ENCODE data around the gene CLN5.

Gene CLN5

DNA sequence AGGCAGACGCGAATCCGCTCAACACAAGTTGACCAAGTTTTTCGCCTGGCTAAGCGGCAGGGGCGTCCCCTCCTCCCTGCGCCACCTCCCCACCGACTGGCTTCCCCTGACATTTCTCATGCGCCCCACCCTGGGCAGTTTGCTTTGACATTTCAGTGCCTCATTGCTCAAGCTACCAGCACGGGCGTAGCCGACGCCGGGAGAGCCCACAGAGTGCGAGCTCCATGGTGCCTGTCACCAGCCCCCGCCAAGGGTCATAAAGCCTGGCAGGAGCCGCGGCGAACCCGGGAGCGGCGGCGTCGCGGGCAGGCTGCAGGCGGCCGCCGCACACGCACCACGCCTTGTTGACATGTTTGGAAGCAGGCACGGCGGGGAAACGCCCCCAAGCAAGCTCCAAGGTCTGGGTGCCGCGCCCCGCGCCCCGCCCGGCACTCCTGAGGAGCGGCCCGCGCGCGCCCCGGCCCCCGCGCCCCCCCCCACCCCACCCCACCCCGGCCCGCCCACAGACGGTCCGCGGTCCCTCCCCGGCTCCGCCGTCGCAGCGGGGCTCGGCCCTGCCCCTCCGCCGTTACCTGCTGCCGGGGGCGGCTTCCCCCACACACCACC lies 34.5 kb downstream of the CLN5 start:
- H3K27me3 Mint-ChIP-seq = no peaks in the 10 kb centered on the region
- H3K36me3 Mint-ChIP-seq = peaks cover 4% of the 10 kb centered on the region
- peaks cover 65% of the 10 kb centered on the region for H3K4me1 Mint-ChIP-seq
- H3K9me3 Mint-ChIP-seq = no peaks in the 10 kb centered on the region
- H3K4me3 Mint-ChIP-seq = peak overlapping the region; percentile 98
- peak overlapping the region; percentile 95 for H3K27ac Mint-ChIP-seq

DNA sequence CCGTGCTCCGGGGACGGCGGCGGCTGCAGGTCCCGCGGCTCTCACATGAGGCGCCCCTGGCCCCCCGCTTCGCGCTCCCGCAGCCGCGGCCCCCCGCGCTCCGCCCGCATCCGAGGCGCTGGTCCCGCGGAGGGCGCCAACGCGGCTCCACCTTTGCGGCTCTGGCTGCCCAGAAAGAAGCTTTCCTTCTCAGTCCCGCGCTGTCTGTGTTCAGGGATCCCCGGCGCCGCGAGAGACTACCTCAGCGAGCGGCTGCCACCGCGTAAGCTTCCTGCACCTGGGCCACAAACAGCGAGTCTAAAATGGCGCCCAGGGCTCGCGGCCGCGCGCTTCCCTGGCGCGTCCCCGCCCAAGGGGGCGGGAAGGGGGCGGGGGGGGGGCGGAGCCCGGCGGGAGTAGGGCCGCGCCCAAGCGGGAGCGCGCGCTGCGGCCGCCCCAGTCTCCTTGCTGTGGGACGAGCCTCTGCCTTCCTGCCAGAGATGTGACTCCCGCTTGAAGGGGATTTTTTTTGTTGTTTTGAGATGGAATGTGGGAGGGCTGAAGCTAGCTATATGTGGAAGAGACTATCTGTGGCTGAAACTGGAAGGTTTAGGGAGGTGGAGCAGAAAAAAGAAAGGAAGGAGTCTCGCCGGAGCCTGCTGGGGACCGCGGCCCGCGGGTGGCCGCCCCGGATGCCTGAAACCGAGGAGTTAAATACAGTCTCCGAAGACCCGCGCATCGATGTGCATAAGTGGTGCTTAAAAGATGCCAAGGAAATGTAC lies 35.2 kb downstream of the CLN5 start, which contains the start of gene FBXL3:
Gene FBXL3, minus strand, starts transcription at position 299 of the 761 bp plus-strand sequence. CDS start 5,299 bp downstream, outside the sequence.
- H3K36me3 Mint-ChIP-seq = peaks cover 2% of the 10 kb centered on the region
- H3K9me3 Mint-ChIP-seq = no peaks in the 10 kb centered on the region
- H3K4me3 Mint-ChIP-seq = peak within 1 kb of the TSS; percentile 98
- H3K4me1 Mint-ChIP-seq = peaks cover 58% of the 10 kb centered on the region
- H3K27ac Mint-ChIP-seq = peak within 1 kb of the TSS; percentile 97
- H3K27me3 Mint-ChIP-seq = no peaks in the 10 kb centered on the region

DNA sequence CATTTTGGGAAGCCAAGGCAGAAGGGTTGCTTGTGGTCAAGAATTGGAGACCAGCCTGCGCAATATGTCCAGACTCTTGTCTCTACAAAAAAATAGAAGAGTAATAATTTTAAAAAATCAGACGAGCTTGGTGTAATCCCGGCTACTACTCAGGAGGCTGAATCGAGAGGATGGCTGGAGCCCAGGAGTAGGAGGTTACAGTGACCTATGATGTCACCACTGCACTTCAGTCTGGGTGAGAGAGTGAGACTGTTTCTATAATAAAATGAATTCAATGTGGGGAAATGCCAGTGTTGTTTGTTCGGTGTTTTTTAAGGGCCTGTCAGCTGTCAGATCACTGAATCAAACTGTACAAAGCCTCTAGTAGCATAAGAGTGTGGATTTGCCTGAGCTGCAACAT lies 36.3 kb downstream of the CLN5 start:
- peaks cover 47% of the 10 kb centered on the region for H3K4me1 Mint-ChIP-seq
- peak overlapping the region; percentile 68 for H3K27ac Mint-ChIP-seq
- H3K9me3 Mint-ChIP-seq = no peaks in the 10 kb centered on the region
- H3K36me3 Mint-ChIP-seq = peaks cover 2% of the 10 kb centered on the region
- peak overlapping the region; percentile 96 for H3K4me3 Mint-ChIP-seq
- no peaks in the 10 kb centered on the region for H3K27me3 Mint-ChIP-seq

DNA sequence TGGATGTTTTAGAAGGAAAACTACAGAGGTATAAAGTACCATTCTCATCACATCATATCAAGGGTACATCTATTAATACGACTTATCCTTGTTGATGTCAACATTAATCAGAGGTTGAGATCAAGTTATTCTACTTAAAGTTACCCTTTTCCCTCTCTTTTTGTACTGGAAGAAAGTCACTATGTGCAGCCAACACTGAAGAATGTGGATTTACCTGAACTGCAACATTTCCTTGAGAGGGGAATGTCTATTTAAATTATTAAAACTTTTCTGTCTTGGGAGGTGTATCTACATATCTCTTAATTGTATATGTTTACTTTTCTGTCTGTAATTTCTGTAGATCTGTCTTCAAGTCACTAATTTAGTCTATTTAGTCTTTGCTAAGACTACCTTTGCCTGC lies 37.6 kb downstream of the CLN5 start:
- Mint-ChIP-seq H3K27ac (no peak overlapping the region), H3K9me3 (no peaks in the 10 kb centered on the region), H3K4me1 (peaks cover 34% of the 10 kb centered on the region), H3K4me3 (no peak overlapping the region), H3K36me3 (peaks cover 2% of the 10 kb centered on the region), H3K27me3 (no peaks in the 10 kb centered on the region)

DNA sequence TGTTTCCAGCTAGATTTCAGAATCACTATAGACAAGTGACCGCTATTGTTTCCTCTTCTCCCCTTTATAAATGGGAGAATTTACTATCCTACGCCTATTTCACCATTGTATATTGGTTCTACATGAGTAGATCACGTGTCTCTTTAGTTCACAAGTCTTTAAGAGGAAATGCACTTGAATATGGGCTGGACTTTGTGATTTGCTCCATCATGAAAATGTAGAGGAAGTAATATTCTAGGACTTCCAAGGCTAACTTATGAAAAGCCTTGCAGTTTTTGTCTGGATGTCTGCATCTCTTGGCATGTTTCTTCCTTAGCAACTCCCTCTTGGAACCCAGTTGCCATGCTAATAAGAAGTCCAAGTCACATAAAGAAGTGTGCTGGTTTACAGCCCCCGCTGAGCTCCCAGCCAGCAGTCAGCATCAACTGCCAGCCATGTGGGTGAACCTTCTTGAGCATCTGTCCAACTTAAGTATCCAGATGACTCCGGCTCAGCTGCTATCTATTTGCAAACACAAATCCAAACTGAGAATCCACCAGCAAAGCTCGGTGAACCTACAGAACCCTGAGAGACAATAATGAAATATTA lies 39.9 kb downstream of the CLN5 start:
- Mint-ChIP-seq H3K9me3 (no peaks in the 10 kb centered on the region), H3K36me3 (peaks cover 2% of the 10 kb centered on the region), H3K4me3 (no peak overlapping the region), H3K27me3 (no peaks in the 10 kb centered on the region), H3K27ac (no peak overlapping the region), H3K4me1 (peaks cover 16% of the 10 kb centered on the region)

DNA sequence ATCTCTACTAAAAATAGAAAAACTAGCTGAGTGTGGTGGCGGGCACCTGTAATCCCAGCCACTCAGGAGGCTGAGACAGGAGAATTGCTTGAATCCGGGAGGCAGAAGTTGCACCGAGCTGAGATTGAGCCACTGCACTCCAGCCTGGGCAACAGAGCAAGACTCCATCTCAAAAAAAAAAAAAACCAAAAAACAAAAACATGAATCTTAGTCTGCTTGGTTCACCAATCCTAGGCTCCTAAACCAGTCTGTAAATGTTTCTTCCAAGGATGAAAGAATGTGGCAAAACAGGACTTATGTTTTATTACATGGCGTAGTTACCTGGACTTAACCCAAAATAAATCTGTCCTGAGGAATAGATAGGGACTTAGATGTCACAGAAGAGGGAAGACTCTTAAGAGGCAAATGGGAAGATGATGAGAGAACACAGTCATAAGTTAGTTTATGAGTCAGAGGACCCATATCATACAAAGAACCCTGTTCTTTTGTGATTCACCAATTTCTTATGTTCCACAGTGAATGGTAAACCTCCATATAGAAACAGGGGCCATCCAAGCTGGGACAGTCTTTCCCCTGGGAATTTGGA lies 41.9 kb downstream of the CLN5 start:
- no peaks in the 10 kb centered on the region for H3K9me3 Mint-ChIP-seq
- H3K27me3 Mint-ChIP-seq = no peaks in the 10 kb centered on the region
- H3K27ac Mint-ChIP-seq = no peak overlapping the region

DNA sequence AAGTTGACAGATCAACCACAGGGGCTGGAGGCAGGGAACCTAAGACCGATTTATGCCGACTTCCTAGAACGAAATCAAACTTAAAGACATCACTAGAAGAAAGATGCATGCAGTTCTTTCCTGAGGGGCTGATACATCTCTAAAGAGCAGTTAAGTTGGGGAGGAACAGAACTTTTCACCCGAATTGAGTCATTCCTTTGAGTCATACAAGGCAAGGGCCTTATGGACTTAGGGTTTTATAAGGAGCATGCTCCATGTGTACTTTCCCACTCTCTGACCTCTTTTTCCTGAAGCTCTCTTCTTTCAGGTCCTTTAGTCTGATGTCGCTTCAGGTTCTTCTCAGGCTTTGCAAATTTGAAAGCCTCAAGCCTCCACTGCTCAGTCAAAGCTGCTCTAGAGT lies 43.0 kb downstream of the CLN5 start:
- H3K9me3 Mint-ChIP-seq = no peaks in the 10 kb centered on the region
- H3K27me3 Mint-ChIP-seq = no peaks in the 10 kb centered on the region
- H3K36me3 Mint-ChIP-seq = peaks cover under 1% of the 10 kb centered on the region
- no peaks in the 10 kb centered on the region for H3K4me1 Mint-ChIP-seq
- no peak overlapping the region for H3K4me3 Mint-ChIP-seq
- H3K27ac Mint-ChIP-seq = no peak overlapping the region

More for the DNA sequence above, 41.9 kb downstream of the CLN5 start:
- Mint-ChIP-seq H3K36me3 (peaks cover 2% of the 10 kb centered on the region), H3K4me3 (no peak overlapping the region), H3K4me1 (no peaks in the 10 kb centered on the region)

DNA sequence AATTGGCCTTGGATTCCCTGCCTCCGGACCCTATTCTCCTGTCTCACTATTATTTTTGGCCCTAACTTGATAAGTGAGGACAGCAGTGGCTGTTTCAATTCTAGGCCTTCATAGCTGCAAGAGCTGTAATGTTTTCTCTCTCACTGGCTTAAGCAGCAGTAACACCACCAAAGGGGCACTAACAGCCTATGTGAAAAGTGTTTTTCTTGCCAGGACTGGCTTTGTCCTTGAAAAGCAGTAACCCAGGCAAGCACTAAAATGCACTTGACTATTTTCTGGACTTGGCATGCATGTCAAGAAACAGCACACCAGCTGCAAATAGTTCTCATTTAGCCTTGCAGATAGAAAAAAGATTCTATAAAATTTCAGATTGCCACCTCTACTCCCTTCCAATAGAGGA lies 44.4 kb downstream of the CLN5 start:
- H3K9me3 Mint-ChIP-seq = no peaks in the 10 kb centered on the region
- no peaks in the 10 kb centered on the region for H3K36me3 Mint-ChIP-seq
- H3K4me3 Mint-ChIP-seq = no peak overlapping the region
- no peaks in the 10 kb centered on the region for H3K27me3 Mint-ChIP-seq
- no peaks in the 10 kb centered on the region for H3K4me1 Mint-ChIP-seq
- H3K27ac Mint-ChIP-seq = no peak overlapping the region

DNA sequence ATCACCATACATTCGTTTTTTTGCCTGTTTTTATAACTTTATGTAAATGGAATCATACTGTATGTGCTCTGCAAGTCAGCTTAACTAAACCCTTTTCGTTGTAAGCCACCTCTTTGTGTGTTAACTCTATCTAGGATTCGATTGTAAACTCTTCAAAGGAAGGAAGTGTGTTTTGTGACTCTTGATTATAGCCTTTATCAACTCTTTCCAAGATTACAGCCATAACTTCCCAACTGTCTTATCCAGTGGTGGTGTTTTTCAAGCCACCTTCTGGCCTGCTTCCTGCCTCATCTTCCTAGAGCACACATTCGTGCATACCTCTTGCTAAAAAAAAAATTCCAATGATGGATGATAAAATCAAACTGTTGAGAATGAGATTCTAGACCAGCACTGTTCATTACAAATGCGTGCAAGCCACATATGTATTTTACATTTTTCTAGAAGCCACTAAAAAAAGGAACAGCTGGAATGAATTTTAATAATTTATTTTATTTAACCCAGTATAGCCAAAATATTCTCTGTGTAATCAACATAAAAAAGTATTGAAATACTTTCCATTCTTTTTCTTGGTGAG lies 47.1 kb downstream of the CLN5 start:
- no peak overlapping the region for H3K4me3 Mint-ChIP-seq
- peaks cover 9% of the 10 kb centered on the region for H3K4me1 Mint-ChIP-seq
- H3K9me3 Mint-ChIP-seq = no peaks in the 10 kb centered on the region
- H3K36me3 Mint-ChIP-seq = peaks cover 3% of the 10 kb centered on the region
- no peaks in the 10 kb centered on the region for H3K27me3 Mint-ChIP-seq
- no peak overlapping the region for H3K27ac Mint-ChIP-seq

DNA sequence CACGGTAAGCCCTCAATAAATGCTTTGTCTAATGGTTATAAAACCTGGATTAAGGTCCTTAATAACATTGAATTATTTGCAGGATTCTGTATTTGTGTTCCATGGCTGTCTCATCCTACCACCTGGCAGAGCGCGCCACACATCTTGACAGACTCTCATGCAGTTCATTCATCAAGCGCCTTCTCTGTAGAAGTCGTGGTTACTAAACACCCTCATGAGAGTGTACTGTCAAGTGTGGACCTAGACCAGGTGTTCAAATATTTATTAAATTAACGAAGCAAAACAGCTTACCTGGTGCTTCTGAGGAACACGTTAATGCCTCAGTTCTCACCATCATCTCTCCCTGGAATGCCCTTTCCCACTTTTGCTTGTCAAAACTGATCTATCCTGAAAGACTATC lies 48.2 kb downstream of the CLN5 start:
- no peak overlapping the region for H3K4me3 Mint-ChIP-seq
- peaks cover 3% of the 10 kb centered on the region for H3K36me3 Mint-ChIP-seq
- no peaks in the 10 kb centered on the region for H3K9me3 Mint-ChIP-seq
- no peaks in the 10 kb centered on the region for H3K27me3 Mint-ChIP-seq
- H3K4me1 Mint-ChIP-seq = peaks cover 9% of the 10 kb centered on the region
- no peak overlapping the region for H3K27ac Mint-ChIP-seq

DNA sequence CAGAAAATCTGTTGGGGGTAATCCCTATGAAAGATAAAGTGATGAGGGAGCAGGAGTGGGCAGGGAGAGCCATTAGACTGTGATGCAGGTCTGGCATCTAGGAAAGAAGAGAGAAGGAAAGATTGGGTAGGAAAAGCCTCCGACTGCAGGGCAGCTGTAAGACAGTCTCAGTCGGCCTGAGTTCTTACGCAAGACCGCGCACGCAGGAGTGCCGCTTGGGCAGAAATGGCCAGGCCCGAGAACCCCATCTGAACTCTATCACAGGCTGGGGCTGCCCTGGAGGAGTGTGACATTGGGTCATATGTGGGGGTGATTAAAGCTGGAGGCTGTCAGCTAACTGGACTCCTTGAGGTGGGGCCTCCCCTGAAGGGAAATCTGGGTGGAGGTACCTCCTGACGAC lies 49.0 kb downstream of the CLN5 start:
- Mint-ChIP-seq H3K27me3 (no peaks in the 10 kb centered on the region), H3K4me3 (no peak overlapping the region), H3K4me1 (peaks cover 9% of the 10 kb centered on the region), H3K9me3 (no peaks in the 10 kb centered on the region), H3K36me3 (peaks cover 3% of the 10 kb centered on the region), H3K27ac (no peak overlapping the region)

DNA sequence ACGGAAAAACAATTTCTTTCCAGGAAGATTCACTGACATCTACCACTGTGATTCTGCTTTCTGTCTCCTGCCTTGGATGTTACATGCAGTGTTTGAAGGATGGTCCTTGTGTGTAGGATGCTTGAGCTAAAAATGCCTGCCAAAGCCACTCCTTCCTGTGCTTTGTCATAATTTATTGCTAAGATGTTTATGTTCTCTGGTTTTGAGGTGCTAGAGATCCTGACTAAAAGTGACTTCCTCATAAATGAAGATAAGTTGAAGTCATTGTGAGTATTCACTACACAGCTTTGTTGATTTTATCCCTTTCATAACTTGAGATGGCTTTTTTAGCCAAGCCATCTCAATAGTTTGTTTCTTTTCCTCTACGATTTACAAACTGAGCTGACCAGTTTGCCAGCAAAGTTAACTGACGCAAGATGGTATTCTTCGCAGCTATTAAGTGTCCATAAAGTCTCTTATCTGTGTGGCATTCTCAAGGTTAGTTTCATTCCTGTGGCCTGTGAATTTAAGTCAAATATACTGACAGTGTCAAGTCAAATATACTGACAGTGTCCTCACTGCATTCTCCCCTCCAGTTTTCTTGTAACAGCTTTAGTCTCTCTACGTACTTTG lies 50.8 kb downstream of the CLN5 start:
- H3K27ac Mint-ChIP-seq = peak overlapping the region; percentile 75
- no peak overlapping the region for H3K4me3 Mint-ChIP-seq
- H3K9me3 Mint-ChIP-seq = no peaks in the 10 kb centered on the region
- H3K36me3 Mint-ChIP-seq = peaks cover 14% of the 10 kb centered on the region
- no peaks in the 10 kb centered on the region for H3K27me3 Mint-ChIP-seq
- peaks cover 9% of the 10 kb centered on the region for H3K4me1 Mint-ChIP-seq

DNA sequence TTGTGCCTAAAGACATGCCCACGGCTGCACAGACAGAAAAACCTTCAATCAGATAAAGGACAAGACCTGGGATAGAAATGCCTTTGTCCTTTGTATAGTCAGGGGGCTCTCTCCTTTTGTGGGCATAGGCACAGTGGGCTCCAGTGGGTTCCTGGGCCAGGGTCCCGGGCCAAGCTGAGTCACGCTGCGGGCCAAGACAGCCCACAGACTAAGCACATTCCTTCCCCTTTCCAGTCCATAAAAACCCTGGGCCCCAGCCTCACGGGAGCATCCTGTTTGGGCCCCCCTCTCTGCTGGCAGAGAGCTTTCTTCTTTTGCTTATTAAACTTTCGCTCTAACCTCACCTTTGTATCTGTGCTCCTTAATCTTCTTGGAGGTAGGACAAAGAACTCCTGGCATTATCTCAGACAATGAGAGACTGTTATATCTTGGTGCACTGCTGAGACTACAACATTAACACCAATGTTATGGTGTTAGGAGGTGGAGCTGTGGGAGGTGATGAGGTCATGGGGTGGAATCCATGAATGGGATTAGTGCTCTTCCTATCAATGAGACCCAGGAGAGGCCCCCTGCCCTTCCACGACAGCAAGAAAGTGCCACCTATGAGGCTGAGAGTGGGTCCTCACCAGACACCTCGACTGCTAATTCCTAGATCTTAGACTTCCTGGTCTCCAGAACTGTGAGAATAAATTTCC lies 55.9 kb downstream of the CLN5 start:
- H3K27me3 Mint-ChIP-seq = no peaks in the 10 kb centered on the region
- no peaks in the 10 kb centered on the region for H3K9me3 Mint-ChIP-seq
- H3K27ac Mint-ChIP-seq = no peak overlapping the region
- peaks cover 5% of the 10 kb centered on the region for H3K4me1 Mint-ChIP-seq
- peaks cover 33% of the 10 kb centered on the region for H3K36me3 Mint-ChIP-seq
- H3K4me3 Mint-ChIP-seq = no peak overlapping the region

DNA sequence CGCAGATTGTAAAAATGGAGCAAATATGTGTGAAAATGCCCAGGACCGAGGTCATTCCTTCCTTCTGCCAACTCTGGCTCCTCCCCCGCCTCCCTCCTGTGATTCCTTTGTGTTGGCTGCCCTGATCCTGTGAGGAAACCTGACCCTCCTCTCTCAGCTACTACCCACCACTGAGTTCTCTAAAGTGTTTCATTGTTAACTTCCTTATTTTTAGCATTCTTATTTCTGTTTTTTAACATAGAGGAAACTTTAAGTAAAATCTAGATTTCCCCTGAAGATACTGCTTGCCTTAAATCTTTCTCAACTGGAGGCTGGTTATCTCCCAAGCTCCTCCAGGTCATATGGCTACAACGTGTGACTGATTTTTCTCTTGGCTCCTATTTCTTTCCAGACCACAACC lies 56.8 kb downstream of the CLN5 start:
- no peak overlapping the region for H3K4me3 Mint-ChIP-seq
- H3K27me3 Mint-ChIP-seq = no peaks in the 10 kb centered on the region
- H3K9me3 Mint-ChIP-seq = no peaks in the 10 kb centered on the region
- H3K27ac Mint-ChIP-seq = peak overlapping the region; percentile 30
- no peaks in the 10 kb centered on the region for H3K4me1 Mint-ChIP-seq
- peaks cover 31% of the 10 kb centered on the region for H3K36me3 Mint-ChIP-seq

DNA sequence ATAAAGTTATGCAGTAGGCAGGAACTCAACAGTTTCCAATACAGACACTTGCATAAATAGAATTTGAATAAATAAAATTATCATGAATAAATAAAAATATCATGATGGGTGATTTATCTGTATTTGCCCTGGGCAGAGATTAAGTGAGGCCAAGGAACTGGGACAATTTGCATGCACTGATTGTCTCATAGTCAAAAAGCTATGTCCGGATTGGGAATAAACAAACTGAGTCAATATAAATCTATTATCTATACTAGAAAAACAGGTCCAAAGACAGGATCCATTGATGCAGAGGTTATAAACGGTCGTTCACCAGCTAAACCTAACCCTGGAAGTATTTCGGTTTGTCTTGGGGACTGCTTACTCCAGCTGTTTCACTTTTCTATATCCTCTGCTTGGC lies 61.3 kb downstream of the CLN5 start:
- Mint-ChIP-seq H3K9me3 (no peaks in the 10 kb centered on the region), H3K27me3 (no peaks in the 10 kb centered on the region), H3K4me1 (no peaks in the 10 kb centered on the region), H3K4me3 (no peak overlapping the region), H3K27ac (no peak overlapping the region), H3K36me3 (peaks cover 28% of the 10 kb centered on the region)

All from activated naive CD4-positive, alpha-beta T cell treated with anti-CD3 and anti-CD28 coated beads, Interleukin-2, amount 50 U/mL, for 24 hours (primary cell).